Osteoblast (primary cell): ENCODE data around the gene BBS1. TPM values are rescaled to one million over a fixed set of nuclear protein-coding genes. Genes with fewer than 3 reads are reported as not detected.

Experiments used
- DNase-seq: peaks from one replicate; pipeline ENCODE4 v3.0.0; 2011; ENCODE audit warnings: low spot score, mixed read lengths; ENCODE audit not compliant: insufficient read length; ENCODE audit errors: missing footprints
- H2AFZ ChIP-seq: 2 replicates; pipeline ENCODE4 v1.6.0; 2011; ENCODE audit warnings: mild to moderate bottlenecking, low read length
- H3K27ac ChIP-seq: 2 replicates; pipeline ENCODE4 v1.5.1; 2011; ENCODE audit warnings: mild to moderate bottlenecking, low read depth, low read length, moderate library complexity
- H3K27me3 ChIP-seq: 2 replicates; pipeline ENCODE4 v1.6.0; 2012; ENCODE audit warnings: mild to moderate bottlenecking, control low read depth, inconsistent platforms, low read length, moderate library complexity; ENCODE audit not compliant: insufficient read depth
- H3K36me3 ChIP-seq: 2 replicates; pipeline ENCODE4 v1.5.1; 2011; ENCODE audit warnings: mild to moderate bottlenecking, low read length, control low read depth, moderate library complexity; ENCODE audit not compliant: insufficient read depth
- H3K4me1 ChIP-seq: 2 replicates; pipeline ENCODE4 v1.5.1; 2011; ENCODE audit warnings: mild to moderate bottlenecking, low read length, control low read depth, moderate library complexity; ENCODE audit not compliant: insufficient read depth
- H3K4me2 ChIP-seq: 2 replicates; pipeline ENCODE4 v1.6.0; 2011; ENCODE audit warnings: mild to moderate bottlenecking, low read length; ENCODE audit not compliant: insufficient read depth
- H3K4me3 ChIP-seq: fragments of 200-600 bp; sonication (generic); 3 replicates; pipeline ENCODE4 v1.5.1; 2012; ENCODE audit warnings: mild to moderate bottlenecking, low read length, inconsistent platforms; ENCODE audit not compliant: insufficient read depth
- H3K79me2 ChIP-seq: 2 replicates; pipeline ENCODE4 v1.6.0; 2012; ENCODE audit warnings: mild to moderate bottlenecking, low read length, control low read depth, inconsistent platforms; ENCODE audit not compliant: insufficient read depth
- H3K9me3 ChIP-seq: 2 replicates; pipeline ENCODE4 v1.5.1; 2011; ENCODE audit warnings: low read depth, low read length, control low read depth
- H4K20me1 ChIP-seq: 2 replicates; pipeline ENCODE4 v1.6.0; 2012; ENCODE audit warnings: mild to moderate bottlenecking, low read length, control low read depth; ENCODE audit not compliant: insufficient read depth
- CTCF ChIP-seq: IDR thresholded peaks from 2 replicates; pipeline ENCODE4 v1.5.1; 2011; ENCODE audit warnings: mild to moderate bottlenecking, low read depth, low read length, moderate library complexity; ENCODE audit errors: extremely low read depth
- total RNA-seq: library from RNA; depleted of rRNA; stranded (reverse); fragments of >200 nt; gene quantifications from 2 replicates; pipeline ENCODE4 v1.2.3, GENCODE V29; 2012

Gene BBS1
- total RNA-seq, 1 donor: 43.8 TPM

DNA sequence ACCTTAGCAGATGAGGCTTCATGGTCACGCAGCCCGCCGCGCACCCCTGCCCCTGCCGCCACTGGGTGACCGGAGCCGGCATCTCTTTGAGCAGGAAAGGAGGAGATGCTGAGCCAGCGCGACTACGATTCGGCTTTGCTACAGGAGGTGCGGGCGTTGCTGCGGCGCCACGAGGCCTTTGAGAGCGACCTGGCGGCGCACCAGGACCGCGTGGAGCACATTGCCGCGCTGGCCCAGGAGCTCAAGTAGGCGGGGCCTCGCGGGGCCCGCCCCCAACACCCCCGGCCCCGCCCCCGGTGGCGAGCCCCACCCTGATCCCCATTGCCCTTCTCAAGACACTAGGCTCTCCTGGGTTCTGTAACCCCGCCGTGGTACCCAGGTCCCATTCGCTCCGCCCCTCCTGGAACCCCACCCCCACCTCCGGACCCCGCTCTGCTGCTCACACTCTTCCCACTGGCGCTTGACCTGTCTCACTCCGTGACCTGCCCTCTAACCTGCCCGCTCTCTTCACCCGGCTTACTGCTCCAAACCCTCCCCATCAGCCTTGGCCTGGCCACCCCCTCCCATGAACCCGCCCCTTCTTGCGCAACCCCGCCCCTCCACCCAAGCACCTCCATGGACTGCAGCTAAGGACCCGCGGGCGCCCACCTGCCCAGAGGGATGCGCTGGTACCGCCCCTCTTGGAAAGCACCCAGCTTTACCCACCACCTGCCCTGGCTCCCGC is 48.9 kb downstream of the BBS1 start:
- peak; percentile 83 for DNase-seq
- Histone ChIP-seq H3K36me3 (no peaks in the 10 kb centered on the region), H2AFZ (no peak overlapping the region), H4K20me1 (no peaks in the 10 kb centered on the region), H3K9me3 (no peaks in the 10 kb centered on the region), H3K4me1 (no peaks in the 10 kb centered on the region), H3K27me3 (peaks cover 41% of the 10 kb centered on the region), H3K4me2 (no peak overlapping the region), H3K79me2 (no peaks in the 10 kb centered on the region), H3K27ac (no peak overlapping the region), H3K4me3 (no peak overlapping the region)
- TF ChIP-seq CTCF: no peak

DNA sequence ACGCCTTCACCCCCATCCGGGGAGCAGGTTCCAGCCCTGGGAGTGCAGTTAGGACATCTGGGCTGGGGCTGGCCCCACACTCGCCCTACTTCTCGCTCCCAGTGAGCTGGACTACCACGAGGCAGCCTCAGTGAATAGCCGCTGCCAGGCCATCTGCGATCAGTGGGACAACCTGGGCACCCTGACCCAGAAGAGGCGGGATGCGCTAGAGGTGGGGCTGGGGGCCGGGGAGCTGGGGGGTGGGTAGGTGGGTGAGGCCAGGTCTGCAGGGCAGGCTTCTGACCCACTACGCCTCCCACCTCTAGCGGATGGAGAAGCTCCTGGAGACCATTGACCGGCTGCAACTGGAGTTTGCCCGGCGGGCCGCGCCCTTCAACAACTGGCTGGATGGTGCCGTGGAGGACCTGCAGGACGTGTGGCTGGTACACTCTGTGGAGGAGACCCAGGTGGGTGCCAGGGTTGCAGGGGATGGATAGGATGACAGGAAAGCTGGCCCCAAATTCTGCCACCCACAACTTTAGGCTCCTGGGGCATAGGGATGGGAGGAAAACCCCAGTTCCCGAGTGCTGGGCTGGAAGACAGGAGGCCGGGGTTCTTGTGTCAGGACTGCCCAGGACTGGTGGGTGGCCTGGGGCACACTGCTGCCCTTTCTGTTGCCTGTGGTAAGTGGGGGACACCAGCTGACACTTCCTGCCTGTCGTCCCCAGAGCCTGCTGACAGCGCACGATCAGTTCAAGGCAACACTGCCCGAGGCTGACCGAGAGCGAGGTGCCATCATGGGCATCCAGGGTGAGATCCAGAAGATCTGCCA is 49.6 kb downstream of the BBS1 start:
- H3K27me3 ChIP-seq: peaks cover 41% of the 10 kb centered on the region
- DNase-seq: peak; percentile 83
- H3K9me3 ChIP-seq: no peaks in the 10 kb centered on the region
- H3K36me3 ChIP-seq: no peaks in the 10 kb centered on the region
- TF ChIP-seq CTCF: no peak
- no peak overlapping the region for H2AFZ ChIP-seq
- no peaks in the 10 kb centered on the region for H3K79me2 ChIP-seq
- H3K27ac ChIP-seq: no peak overlapping the region
- no peak overlapping the region for H3K4me3 ChIP-seq
- no peaks in the 10 kb centered on the region for H3K4me1 ChIP-seq
- H3K4me2 ChIP-seq: no peak overlapping the region
- H4K20me1 ChIP-seq: no peaks in the 10 kb centered on the region

DNA sequence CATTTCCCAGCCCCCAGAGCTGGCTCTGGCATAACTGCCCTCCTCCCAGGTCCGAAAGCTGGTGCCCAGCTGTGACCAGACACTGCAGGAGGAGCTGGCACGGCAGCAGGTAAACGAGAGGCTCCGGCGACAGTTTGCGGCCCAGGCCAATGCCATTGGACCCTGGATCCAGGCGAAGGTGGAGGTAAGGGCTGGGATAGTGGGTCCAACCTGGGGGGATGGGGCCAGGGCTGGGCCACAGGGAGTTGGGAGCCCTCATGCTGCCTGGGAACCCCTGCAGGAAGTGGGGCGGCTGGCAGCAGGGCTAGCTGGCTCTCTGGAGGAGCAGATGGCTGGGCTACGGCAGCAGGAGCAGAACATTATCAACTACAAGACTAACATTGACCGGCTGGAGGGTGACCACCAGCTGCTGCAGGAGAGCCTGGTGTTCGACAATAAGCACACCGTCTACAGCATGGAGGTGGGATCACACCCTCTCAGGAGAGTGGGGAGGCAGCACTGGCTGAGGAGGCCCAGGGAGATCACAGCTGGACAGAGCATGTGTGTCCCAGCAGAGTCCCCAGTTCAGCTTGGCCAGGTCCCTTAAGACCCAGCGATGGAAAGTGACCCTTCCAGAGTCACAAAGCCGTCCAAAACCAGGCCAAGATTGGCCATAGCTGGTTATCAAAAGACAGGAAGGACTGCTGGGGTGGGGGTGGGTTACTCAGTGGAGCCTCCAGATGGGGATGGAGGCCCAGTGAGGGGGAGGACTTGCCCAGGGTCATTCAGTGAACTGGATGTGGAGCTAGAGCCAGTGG is 50.9 kb downstream of the BBS1 start:
- Histone ChIP-seq H3K4me2 (no peak overlapping the region), H3K27me3 (peaks cover 31% of the 10 kb centered on the region), H3K4me1 (no peaks in the 10 kb centered on the region), H3K9me3 (no peaks in the 10 kb centered on the region), H3K4me3 (no peak overlapping the region), H3K79me2 (no peaks in the 10 kb centered on the region), H2AFZ (no peak overlapping the region), H3K36me3 (no peaks in the 10 kb centered on the region), H3K27ac (no peak overlapping the region), H4K20me1 (no peaks in the 10 kb centered on the region)
- peak; percentile 87 for DNase-seq
- TF ChIP-seq CTCF: no peak

DNA sequence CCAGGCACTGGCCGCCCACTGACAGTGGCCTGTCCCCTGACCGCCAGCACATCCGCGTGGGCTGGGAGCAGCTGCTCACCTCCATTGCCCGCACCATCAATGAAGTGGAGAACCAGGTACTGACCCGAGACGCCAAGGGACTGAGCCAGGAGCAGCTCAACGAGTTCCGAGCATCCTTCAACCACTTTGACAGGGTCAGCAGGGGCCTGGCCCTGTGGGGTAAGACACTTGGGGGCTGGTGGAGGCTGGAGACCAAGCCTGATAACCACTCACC is 51.5 kb downstream of the BBS1 start:
- peaks cover 31% of the 10 kb centered on the region for H3K27me3 ChIP-seq
- peak; percentile 69 for DNase-seq

More for the DNA sequence above, 51.5 kb downstream of the BBS1 start:
- H3K9me3 ChIP-seq: no peaks in the 10 kb centered on the region
- TF ChIP-seq CTCF: no peak
- H4K20me1 ChIP-seq: no peaks in the 10 kb centered on the region
- no peak overlapping the region for H2AFZ ChIP-seq
- H3K4me3 ChIP-seq: no peak overlapping the region
- no peaks in the 10 kb centered on the region for H3K36me3 ChIP-seq
- no peaks in the 10 kb centered on the region for H3K79me2 ChIP-seq
- H3K4me1 ChIP-seq: no peaks in the 10 kb centered on the region
- H3K27ac ChIP-seq: no peak overlapping the region
- no peak overlapping the region for H3K4me2 ChIP-seq
